CD14-positive monocyte (primary cell): ENCODE results near the gene CYFIP2. TPM values are rescaled to one million over a fixed set of nuclear protein-coding genes. Genes with fewer than 3 reads are reported as not detected.

Source experiments
- DNase-seq, 3 donors: peaks; one replicate each; pipeline ENCODE4 v3.0.0-alpha.2; 2011 to 2022
- H2AFZ ChIP-seq: 2 replicates; pipeline ENCODE4 v1.6.0; 2012; ENCODE audit warnings: mild to moderate bottlenecking, low read depth, low read length, inconsistent platforms; ENCODE audit not compliant: insufficient read depth, poor library complexity, severe bottlenecking
- H3K27ac ChIP-seq, 2 donors: 1 replicate in 1 of 2; 2 replicates in 1 of 2; pipeline ENCODE4 v1.5.1; 2012 to 2013; ENCODE audit warnings: low read length in 2 of 2, control low read depth in 1 of 2, inconsistent platforms in 1 of 2, low read depth in 1 of 2, mild to moderate bottlenecking in 1 of 2
- H3K27me3 ChIP-seq, 2 donors: one replicate each; pipeline versions ENCODE4 v1.6.0 to v1.6.1; 2011 to 2013; ENCODE audit warnings: low read length in 2 of 2; ENCODE audit not compliant: control insufficient read depth in 2 of 2, insufficient read depth in 2 of 2
- H3K36me3 ChIP-seq, 2 donors: replicated peaks in 1 of 2; 1 replicate in 1 of 2; 2 replicates in 1 of 2; pipeline versions ENCODE4 v1.5.1 to v1.6.1; 2012 to 2013; ENCODE audit warnings: low read length in 2 of 2, control low read depth in 1 of 2, inconsistent platforms in 1 of 2, mild to moderate bottlenecking in 1 of 2; ENCODE audit not compliant: insufficient read depth in 2 of 2, control insufficient read depth in 1 of 2
- H3K4me1 ChIP-seq, 2 donors: 1 replicate in 1 of 2; 2 replicates in 1 of 2; pipeline versions ENCODE4 v1.5.1 to v1.6.1; 2012 to 2013; ENCODE audit warnings: low read length in 2 of 2, control low read depth in 1 of 2, inconsistent platforms in 1 of 2, mild to moderate bottlenecking in 1 of 2, moderate library complexity in 1 of 2; ENCODE audit not compliant: insufficient read depth in 2 of 2, control insufficient read depth in 1 of 2
- H3K4me2 ChIP-seq: replicated peaks from 2 replicates; pipeline ENCODE3; 2012; ENCODE audit warnings: low read length, moderate library complexity, mild to moderate bottlenecking; ENCODE audit not compliant: poor library complexity, severe bottlenecking; ENCODE audit errors: extremely low read depth
- H3K4me3 ChIP-seq, 3 experiments: fragments of 200-600 bp in 1 of 3; sonication (generic) in 1 of 3; replicated peaks in 1 of 3; 1 replicate in 2 of 3; 2 replicates in 1 of 3; pipeline ENCODE4 v1.5.1; 2011 to 2013; ENCODE audit warnings: low read length in 3 of 3, mild to moderate bottlenecking in 3 of 3, control low read depth in 2 of 3, low read depth in 2 of 3, inconsistent platforms in 1 of 3, moderate library complexity in 1 of 3
- H3K79me2 ChIP-seq: 2 replicates; pipeline ENCODE4 v1.6.0; 2012; ENCODE audit warnings: mild to moderate bottlenecking, control low read depth, inconsistent platforms, low read length, moderate library complexity; ENCODE audit not compliant: insufficient read depth
- H3K9ac ChIP-seq: 2 replicates; pipeline ENCODE4 v1.6.0; 2017; ENCODE audit warnings: low read length, mild to moderate bottlenecking; ENCODE audit not compliant: insufficient read depth, poor library complexity, severe bottlenecking
- H3K9me3 ChIP-seq, 2 donors: replicated peaks in 1 of 2; 1 replicate in 1 of 2; 2 replicates in 1 of 2; pipeline versions ENCODE4 v1.5.1 to v1.6.1; 2012 to 2013; ENCODE audit warnings: low read length in 2 of 2, control low read depth in 1 of 2; ENCODE audit not compliant: control insufficient read depth in 1 of 2, insufficient read depth in 1 of 2
- H4K20me1 ChIP-seq: 2 replicates; pipeline ENCODE4 v1.6.0; 2012; ENCODE audit warnings: mild to moderate bottlenecking, low read length, control low read depth, moderate library complexity; ENCODE audit not compliant: insufficient read depth
- H3K27ac Mint-ChIP-seq, 7 donors: one replicate each; pipeline ENCODE4 v1.8.0; 2020; ENCODE audit warnings: mild to moderate bottlenecking in 7 of 7, mixed read lengths in 7 of 7, moderate library complexity in 6 of 7, inconsistent platforms in 2 of 7
- H3K27me3 Mint-ChIP-seq, 3 donors: one replicate each; pipeline ENCODE4 v1.8.0; 2021 to 2022; ENCODE audit warnings: low read depth in 3 of 3, mild to moderate bottlenecking in 3 of 3, mixed read lengths in 3 of 3, moderate library complexity in 3 of 3, inconsistent platforms in 1 of 3
- H3K36me3 Mint-ChIP-seq, 2 donors: one replicate each; pipeline ENCODE4 v1.8.0; 2020; ENCODE audit warnings: mixed read lengths in 2 of 2, inconsistent platforms in 1 of 2, mild to moderate bottlenecking in 1 of 2
- H3K4me1 Mint-ChIP-seq: one replicate; pipeline ENCODE4 v1.8.0; 2020; ENCODE audit warnings: mild to moderate bottlenecking, mixed read lengths
- H3K4me3 Mint-ChIP-seq, 2 donors: one replicate each; pipeline ENCODE4 v1.8.0; 2020; ENCODE audit warnings: mild to moderate bottlenecking in 2 of 2, mixed read lengths in 2 of 2, moderate library complexity in 1 of 2
- H3K9me3 Mint-ChIP-seq, 7 donors: one replicate each; pipeline ENCODE4 v1.8.0; 2020 to 2022; ENCODE audit warnings: mixed read lengths in 7 of 7, mild to moderate bottlenecking in 6 of 7, moderate library complexity in 6 of 7, inconsistent platforms in 2 of 7
- WGBS: methylation state at CpG from one replicate; pipeline ENCODE4 v1.1.5; 2013; ENCODE audit warnings: missing lambda C conversion rate; ENCODE audit not compliant: insufficient coverage; 5-methylcytosine and 5-hydroxymethylcytosine counted together
- intact Hi-C, 2 donors: fragments of 100-400 bp; cut with micrococcal nuclease; formaldehyde crosslinking; loops; one replicate each; pipeline versions ENCODE4 v1.15.0 to v1.15.1; 2023
- polyA plus RNA-seq, 3 donors: library from polyadenylated mRNA; depleted of rRNA in 1 of 3; unstranded in 2 of 3; stranded (reverse) in 1 of 3; fragments of 300-500 nt in 2 of 3; fragments of >200 nt in 1 of 3; fragmentation: Illumina TruSeq in 2 of 3; gene quantifications; 1 replicate in 2 of 3; 2 replicates in 1 of 3; pipeline ENCODE4 v1.2.3, GENCODE V29; 2012 to 2021
- TF ChIP-seq, protein P1 (sequence below): fragments of 200-600 bp; IDR thresholded peaks from one replicate; pipeline ENCODE4 v1.8.0; 2022; ENCODE audit warnings: antibody characterized with exemption, mild to moderate bottlenecking

CYFIP2 gene
- polyA plus RNA-seq, 3 donors: 33.6 to 45.6 (median 36.0) TPM

DNA sequence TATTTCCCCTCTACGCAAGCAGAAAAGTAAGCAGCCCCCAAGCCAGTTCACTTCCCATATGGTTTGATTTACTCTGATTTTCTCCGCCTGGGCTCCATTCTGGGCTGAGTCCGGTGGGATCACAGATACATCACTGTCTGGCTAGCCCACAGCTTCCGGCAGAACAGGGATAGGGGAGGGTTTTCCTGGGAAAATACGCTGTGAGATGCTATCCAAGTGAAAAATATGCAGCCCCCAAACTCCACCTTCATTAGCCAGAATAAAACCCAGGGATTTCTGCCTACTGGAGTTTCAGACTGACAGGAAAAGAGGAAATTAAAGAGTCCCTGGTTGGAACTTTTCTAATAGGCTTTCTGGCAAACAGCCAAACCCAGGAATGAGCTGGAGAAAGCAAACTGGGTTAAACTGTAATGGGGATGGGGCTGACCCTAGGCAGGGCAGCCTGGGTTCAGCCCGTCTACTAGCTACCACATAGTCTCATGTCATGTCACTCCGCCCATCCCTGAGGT is 177.2 kb downstream of the CYFIP2 start:
- Mint-ChIP-seq H3K4me3 (no peak overlapping the region), H3K27ac (no peak overlapping the region), H3K36me3 (no peaks in the 10 kb centered on the region), H3K4me1 (peaks cover 3% of the 10 kb centered on the region), H3K9me3 (peaks cover 0 to 2% (median 0%) of the 10 kb centered on the region in 7 donors), H3K27me3 (peaks cover 2 to 9% (median 9%) of the 10 kb centered on the region in 3 donors)
- intact Hi-C loops: loop anchor here in 1 of 2 donors (10.0 kb wide), 1 partner anchor 272 kb away; no protein-coding TSS in a partner anchor
- no peak for DNase-seq
- 100% methylated on average over 2 of the region's 7 CpGs for WGBS
- no peak overlapping the region for H2AFZ ChIP-seq
- no peak overlapping the region for H3K27ac ChIP-seq
- no peaks in the 10 kb centered on the region for H3K9me3 ChIP-seq
- H3K9ac ChIP-seq: no peak overlapping the region
- H3K4me3 ChIP-seq: no peak overlapping the region
- TF ChIP-seq, protein P1, sequence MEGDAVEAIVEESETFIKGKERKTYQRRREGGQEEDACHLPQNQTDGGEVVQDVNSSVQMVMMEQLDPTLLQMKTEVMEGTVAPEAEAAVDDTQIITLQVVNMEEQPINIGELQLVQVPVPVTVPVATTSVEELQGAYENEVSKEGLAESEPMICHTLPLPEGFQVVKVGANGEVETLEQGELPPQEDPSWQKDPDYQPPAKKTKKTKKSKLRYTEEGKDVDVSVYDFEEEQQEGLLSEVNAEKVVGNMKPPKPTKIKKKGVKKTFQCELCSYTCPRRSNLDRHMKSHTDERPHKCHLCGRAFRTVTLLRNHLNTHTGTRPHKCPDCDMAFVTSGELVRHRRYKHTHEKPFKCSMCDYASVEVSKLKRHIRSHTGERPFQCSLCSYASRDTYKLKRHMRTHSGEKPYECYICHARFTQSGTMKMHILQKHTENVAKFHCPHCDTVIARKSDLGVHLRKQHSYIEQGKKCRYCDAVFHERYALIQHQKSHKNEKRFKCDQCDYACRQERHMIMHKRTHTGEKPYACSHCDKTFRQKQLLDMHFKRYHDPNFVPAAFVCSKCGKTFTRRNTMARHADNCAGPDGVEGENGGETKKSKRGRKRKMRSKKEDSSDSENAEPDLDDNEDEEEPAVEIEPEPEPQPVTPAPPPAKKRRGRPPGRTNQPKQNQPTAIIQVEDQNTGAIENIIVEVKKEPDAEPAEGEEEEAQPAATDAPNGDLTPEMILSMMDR: no peak
- H3K4me2 ChIP-seq: no peak overlapping the region
- H4K20me1 ChIP-seq: no peaks in the 10 kb centered on the region
- H3K4me1 ChIP-seq: no peaks in the 10 kb centered on the region
- H3K36me3 ChIP-seq: no peaks in the 10 kb centered on the region
- no peaks in the 10 kb centered on the region for H3K27me3 ChIP-seq
- no peaks in the 10 kb centered on the region for H3K79me2 ChIP-seq

DNA sequence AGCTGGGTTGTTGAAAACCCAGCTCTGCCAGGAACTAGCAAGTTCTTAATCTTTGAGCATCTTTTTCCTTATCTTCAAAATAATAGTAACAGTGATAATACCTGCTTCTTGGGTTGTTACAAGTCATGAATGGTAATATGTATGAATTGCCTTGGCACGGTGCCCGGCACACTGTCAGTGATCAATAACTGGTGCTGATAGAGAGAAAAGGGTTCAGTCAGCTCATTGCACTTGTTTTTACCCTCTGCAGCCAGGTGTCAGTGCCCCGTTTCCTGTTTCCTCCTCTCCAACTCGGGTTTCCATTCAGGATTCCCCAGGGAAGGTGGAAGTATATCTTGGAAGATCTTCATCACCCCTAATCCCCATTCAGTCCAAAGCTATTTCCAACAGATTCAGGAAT is 178.3 kb downstream of the CYFIP2 start:
- no peaks in the 10 kb centered on the region for H3K36me3 ChIP-seq
- Mint-ChIP-seq H3K4me3 (no peak overlapping the region), H3K27ac (no peak overlapping the region), H3K27me3 (peaks cover 2 to 9% (median 9%) of the 10 kb centered on the region in 3 donors), H3K36me3 (no peaks in the 10 kb centered on the region), H3K9me3 (peaks cover 0 to 2% (median 0%) of the 10 kb centered on the region in 7 donors), H3K4me1 (peaks cover 3% of the 10 kb centered on the region)
- no peak overlapping the region for H3K4me2 ChIP-seq
- H3K27me3 ChIP-seq: no peaks in the 10 kb centered on the region
- 100% methylated on average over 2 of the region's 4 CpGs for WGBS
- H3K4me1 ChIP-seq: no peaks in the 10 kb centered on the region
- no peak for DNase-seq
- no peaks in the 10 kb centered on the region for H4K20me1 ChIP-seq
- no peak overlapping the region for H3K4me3 ChIP-seq
- no peaks in the 10 kb centered on the region for H3K9me3 ChIP-seq
- intact Hi-C loops: loop anchor here in 1 of 2 donors (10.0 kb wide), 1 partner anchor 271 kb away; no protein-coding TSS in a partner anchor
- no peaks in the 10 kb centered on the region for H3K79me2 ChIP-seq
- no peak overlapping the region for H3K9ac ChIP-seq
- H3K27ac ChIP-seq: no peak overlapping the region
- TF ChIP-seq, protein P1: no peak
- H2AFZ ChIP-seq: no peak overlapping the region

Other genes with a start within 250 kb of the CYFIP2 start
- 1 to 10 TPM in 1 of 3 donors, not detected in 2; 1.1 TPM for gene HAVCR1, start 207.0 kb upstream of the CYFIP2 start, polyA plus RNA-seq
- 10 to 100 TPM; 33.1 to 56.8 (median 45.0) TPM for gene HAVCR2, start 157.1 kb upstream of the CYFIP2 start, polyA plus RNA-seq
- 10 to 100 TPM in 2 of 3 donors, 1 to 10 TPM in 1; 5.9 to 13.0 (median 11.9) TPM for gene MED7, start 123.3 kb upstream of the CYFIP2 start, polyA plus RNA-seq
- not detected for gene GARIN3, start 99.9 kb upstream of the CYFIP2 start, polyA plus RNA-seq
- under 1 TPM; 0.03 to 0.60 (median 0.39) TPM for gene ITK, start 85.3 kb upstream of the CYFIP2 start, polyA plus RNA-seq
- 1 to 10 TPM in 1 of 3 donors, under 1 TPM in 1, not detected in 1; 0.04 to 2.3 TPM for gene NIPAL4, start 194.1 kb downstream of the CYFIP2 start, polyA plus RNA-seq